NB4 (cell line): ENCODE results near the gene LRRC55.

Experiments used
- DNase-seq: peaks from one replicate; pipeline ENCODE4 v3.0.0; 2010; ENCODE audit warnings: low read depth
- H3K4me3 ChIP-seq: one replicate; pipeline ENCODE4 v1.5.1; 2011; ENCODE audit warnings: mild to moderate bottlenecking, low read depth, low read length, moderate library complexity
- CTCF ChIP-seq: IDR thresholded peaks from one replicate; pipeline ENCODE4 v1.5.1; 2012; ENCODE audit warnings: low read depth, low read length
- MAX ChIP-seq: IDR thresholded peaks from 2 replicates; pipeline ENCODE4 v1.6.1; 2011; ENCODE audit warnings: low read depth, low read length
- MYC ChIP-seq: IDR thresholded peaks from 2 replicates; pipeline ENCODE4 v1.6.1; 2011; ENCODE audit warnings: low read depth, low read length
- POLR2A ChIP-seq: IDR thresholded peaks from 2 replicates; pipeline ENCODE4 v1.6.1; 2011; ENCODE audit warnings: mild to moderate bottlenecking; ENCODE audit not compliant: insufficient read length; ENCODE audit errors: extremely low read depth

The LRRC55 gene

GRCh38 chr11:57199330-57199729 lies 17.6 kb downstream of the LRRC55 start:
- H3K4me3 ChIP-seq, result no peak overlapping the region
- no peak for DNase-seq
- TF ChIP-seq CTCF, result no peak
- TF ChIP-seq MYC, result no peak
- no peak for TF ChIP-seq POLR2A
- no peak for TF ChIP-seq MAX

GRCh38 chr11:57200917-57201316 lies 19.2 kb downstream of the LRRC55 start:
- TF ChIP-seq MYC, result no peak
- TF ChIP-seq CTCF, result no peak
- TF ChIP-seq MAX, result no peak
- no peak for TF ChIP-seq POLR2A
- H3K4me3 ChIP-seq, result no peak overlapping the region
- DNase-seq, result no peak

GRCh38 chr11:57202281-57202680 lies 20.5 kb downstream of the LRRC55 start:
- no peak for DNase-seq
- no peak overlapping the region for H3K4me3 ChIP-seq
- TF ChIP-seq CTCF, result no peak
- no peak for TF ChIP-seq MYC
- no peak for TF ChIP-seq MAX
- TF ChIP-seq POLR2A, result no peak

- no peak for TF ChIP-seq MYC
- no peak for TF ChIP-seq POLR2A
- no peak for TF ChIP-seq MAX
- TF ChIP-seq CTCF, result no peak
- no peak overlapping the region for H3K4me3 ChIP-seq
- no peak for DNase-seq
These were observed 21.6 kb downstream of the LRRC55 start for GRCh38 chr11:57203359-57203758.

- no peak for DNase-seq
- no peak overlapping the region for H3K4me3 ChIP-seq
- no peak for TF ChIP-seq CTCF
- TF ChIP-seq MYC, result no peak
- TF ChIP-seq POLR2A, result no peak
- no peak for TF ChIP-seq MAX
These were observed 22.2 kb downstream of the LRRC55 start for GRCh38 chr11:57203882-57204480.
